ENCODE measurements around the gene RGS6.

RGS6 gene

GRCh38 chr14:72614891-72615415, 682.7 kb downstream of the RGS6 start:
- TF ChIP-seq CTCF (IDR thresholded peaks at IDR 0.05; ENCODE audit: insufficient read depth, low read length, poor library complexity, severe bottlenecking): no peak
- Histone ChIP-seq H3K27me3 (replicated peaks; ENCODE audit: control insufficient read depth, insufficient read depth, low read length) (no peaks in the 10 kb centered on the region), H3K36me3 (ENCODE audit: control insufficient read depth, insufficient read depth, low read length) (no peaks in the 10 kb centered on the region), H3K4me3 (replicated peaks; ENCODE audit: low read depth, low read length) (no peak overlapping the region)
- no peak for DNase-seq (ENCODE audit: extremely low read depth, insufficient read length)

- no peak for DNase-seq (ENCODE audit: extremely low read depth, insufficient read length)
Observed at GRCh38 chr14:72615451-72616121, 683.4 kb downstream of the RGS6 start.

More at GRCh38 chr14:72615451-72616121, 683.4 kb downstream of the RGS6 start:
- no peak overlapping the region for H3K4me3 ChIP-seq (replicated peaks; ENCODE audit: low read depth, low read length)
- no peaks in the 10 kb centered on the region for H3K27me3 ChIP-seq (replicated peaks; ENCODE audit: control insufficient read depth, insufficient read depth, low read length)
- H3K36me3 ChIP-seq (ENCODE audit: control insufficient read depth, insufficient read depth, low read length): no peaks in the 10 kb centered on the region
- TF ChIP-seq CTCF (IDR thresholded peaks at IDR 0.05; ENCODE audit: insufficient read depth, low read length, poor library complexity, severe bottlenecking): no peak
